Endothelial cell of umbilical vein (primary cell): ENCODE measurements around the gene HEATR1. TPM values are rescaled to one million over a fixed set of nuclear protein-coding genes. Genes with fewer than 3 reads are reported as not detected.
A peak's percentile ranks its signal among the peaks of the same experiment; 100 is the strongest.

Experiments
- BruUV-seq: library from RNA; stranded (reverse); fragments of 400-500 nt; replicated peaks from 2 replicates; lab custom pipeline; 2021; lab: Mats Ljungman, UMichigan
- CTCF ChIA-PET: fragments of 300-600, 350-600 bp; sonication (Branson Sonifier 250); formaldehyde crosslinking; loops from one replicate; lab custom pipeline; 2021; ENCODE audit warnings: antibody characterized with exemption, inconsistent platforms; lab: Charles Lee
- POLR2A ChIA-PET: fragments of 300-600, 350-600 bp; sonication (Branson Sonifier 250); formaldehyde crosslinking; loops from one replicate; lab custom pipeline; 2021; ENCODE audit warnings: antibody characterized with exemption, inconsistent platforms; lab: Charles Lee
- DNase-seq: peaks from one replicate; pipeline ENCODE4 v3.0.0-alpha.2; 2011; ENCODE audit warnings: low read depth, low spot score
- FAIRE-seq: peaks from 2 replicates; lab custom pipeline; 2011; peaks lifted over from hg19 to GRCh38; lab: Jason Lieb, UNC
- H2AFZ ChIP-seq: 2 replicates; pipeline ENCODE4 v1.6.0; 2012; ENCODE audit warnings: low read depth, low read length, control low read depth, inconsistent platforms
- H3K27ac ChIP-seq: 2 replicates; pipeline ENCODE4 v1.5.1; 2011; ENCODE audit warnings: low read depth, mild to moderate bottlenecking, control low read depth, low read length, moderate library complexity; ENCODE audit not compliant: insufficient read depth
- H3K27me3 ChIP-seq, 2 experiments: 2 replicates each; pipeline versions ENCODE4 v1.6.0 to v1.6.1; 2011; ENCODE audit warnings: low read length in 2 of 2, mixed read lengths in 1 of 2; ENCODE audit not compliant: control insufficient read depth in 2 of 2, insufficient read depth in 2 of 2
- H3K36me3 ChIP-seq, 2 experiments: 2 replicates in 1 of 2; 3 replicates in 1 of 2; pipeline ENCODE4 v1.5.1; 2011; ENCODE audit warnings: low read length in 2 of 2, mild to moderate bottlenecking in 1 of 2, moderate library complexity in 1 of 2; ENCODE audit not compliant: control insufficient read depth in 2 of 2, insufficient read depth in 2 of 2; ENCODE audit errors: extremely low read depth in 1 of 2
- H3K4me1 ChIP-seq: 3 replicates; pipeline ENCODE4 v1.5.1; 2011; ENCODE audit warnings: mild to moderate bottlenecking, low read length; ENCODE audit not compliant: control insufficient read depth, insufficient read depth; ENCODE audit errors: extremely low read depth
- H3K4me2 ChIP-seq: 2 replicates; pipeline ENCODE4 v1.6.1; 2011; ENCODE audit warnings: low read length, control low read depth, mixed read lengths; ENCODE audit not compliant: insufficient read depth
- H3K4me3 ChIP-seq, 3 experiments: fragments of 200-600 bp in 1 of 3; sonication (generic), shearing (Covaris generic) in 1 of 3; replicated peaks in 1 of 3; 2 replicates each; pipeline ENCODE4 v1.5.1; 2011 to 2016; ENCODE audit warnings: control low read depth in 3 of 3, low read length in 3 of 3, mild to moderate bottlenecking in 2 of 3, inconsistent platforms in 1 of 3, low read depth in 1 of 3, moderate library complexity in 1 of 3; ENCODE audit not compliant: insufficient read depth in 1 of 3
- H3K79me2 ChIP-seq: 2 replicates; pipeline ENCODE4 v1.6.0; 2012; ENCODE audit warnings: low read length, inconsistent platforms; ENCODE audit not compliant: control insufficient read depth, insufficient read depth
- H3K9ac ChIP-seq: replicated peaks from 2 replicates; pipeline ENCODE3; 2011; ENCODE audit warnings: low read length, control low read depth; ENCODE audit not compliant: insufficient read depth; ENCODE audit errors: extremely low read depth
- H3K9me1 ChIP-seq: replicated peaks from 3 replicates; pipeline ENCODE4 v1.6.0; 2011; ENCODE audit warnings: mild to moderate bottlenecking, low read length; ENCODE audit not compliant: control insufficient read depth, insufficient read depth; ENCODE audit errors: extremely low read depth
- H3K9me3 ChIP-seq: replicated peaks from 2 replicates; pipeline ENCODE4 v1.5.1; 2012; ENCODE audit warnings: low read length, inconsistent platforms; ENCODE audit not compliant: control insufficient read depth, insufficient read depth
- H4K20me1 ChIP-seq: replicated peaks from 2 replicates; pipeline ENCODE3; 2011; ENCODE audit warnings: mild to moderate bottlenecking, low read length; ENCODE audit not compliant: control insufficient read depth, insufficient read depth; ENCODE audit errors: extremely low read depth
- CTCF ChIP-seq, 2 donors: IDR thresholded peaks; 1 replicate in 1 of 2; 2 replicates in 1 of 2; pipeline ENCODE4 v1.5.1; 2011; ENCODE audit warnings: low read length in 2 of 2, mild to moderate bottlenecking in 2 of 2, moderate library complexity in 2 of 2, control low read depth in 1 of 2, inconsistent platforms in 1 of 2, low read depth in 1 of 2; ENCODE audit not compliant: insufficient read depth in 1 of 2; ENCODE audit errors: extremely low read depth in 1 of 2
- EZH2 ChIP-seq: IDR thresholded peaks from 2 replicates; pipeline ENCODE4 v1.6.1; 2012; ENCODE audit warnings: borderline replicate concordance, low read depth, mild to moderate bottlenecking, moderate library complexity, low read length, inconsistent platforms; ENCODE audit not compliant: severe bottlenecking
- FOS ChIP-seq: IDR thresholded peaks from 2 replicates; pipeline ENCODE4 v1.6.1; 2011; ENCODE audit warnings: mild to moderate bottlenecking, low read length, moderate library complexity, borderline replicate concordance; ENCODE audit not compliant: insufficient read depth
- JUN ChIP-seq: IDR thresholded peaks from 2 replicates; pipeline ENCODE4 v1.6.1; 2011; ENCODE audit warnings: borderline replicate concordance, low read depth; ENCODE audit not compliant: insufficient read length, insufficient read depth
- MAX ChIP-seq: IDR thresholded peaks from 2 replicates; pipeline ENCODE4 v1.6.1; 2011; ENCODE audit not compliant: insufficient read depth, insufficient read length
- MYC ChIP-seq: IDR thresholded peaks from one replicate; pipeline ENCODE4 v1.6.1; 2011; ENCODE audit warnings: mild to moderate bottlenecking, low read depth, low read length
- POLR2A ChIP-seq: IDR thresholded peaks from 2 replicates; pipeline ENCODE4 v1.6.1; 2012; ENCODE audit warnings: low read depth, mild to moderate bottlenecking, control low read depth, low read length
- POLR2AphosphoS5 ChIP-seq: IDR thresholded peaks from 2 replicates; pipeline ENCODE4 v1.6.1; 2012; ENCODE audit warnings: low read depth, mild to moderate bottlenecking, control low read depth, low read length, moderate library complexity; ENCODE audit not compliant: insufficient read depth
- dilution Hi-C: fragments of 300-500 bp; cut with MboI; formaldehyde crosslinking; loops from one replicate; pipeline ENCODE4 v1.15.0; 2019; ENCODE audit warnings: low sequenced_read_pairs; ENCODE audit not compliant: extremely low pct_ligation_motif_present
- intact Hi-C: fragments of 100-400 bp; cut with micrococcal nuclease; formaldehyde crosslinking; loops from one replicate; pipeline ENCODE4 v1.10.0; 2022
- polyA plus RNA-seq, 4 experiments: library from polyadenylated mRNA; depleted of rRNA in 3 of 4; stranded (reverse) in 3 of 4; unstranded in 1 of 4; fragments of >200 nt; gene quantifications; 2 replicates each; pipeline versions ENCODE4 v1.2.1 to v1.2.3, GENCODE V29; 2011 to 2012; ENCODE audit warnings: missing spikeins in 1 of 4
- total RNA-seq: library from RNA; stranded (reverse); gene quantifications from 2 replicates; pipeline ENCODE4 v1.2.3, GENCODE V29; 2021

HEATR1 gene
- total and polyA plus RNA-seq, 2 donors (not counting 3 experiments of a cell fraction or from before 2014, with no cell fraction given), result 8.4 to 62.0 TPM

- CTCF ChIA-PET, result no interaction called here
- TF ChIP-seq EZH2 (no peak), POLR2AphosphoS5 (no peak), MAX (no peak), JUN (no peak), POLR2A (no peak), CTCF (IDR thresholded peaks at IDR 0.05; ENCODE audit: extremely low read depth in 1 of 2, insufficient read depth in 1 of 2, low read depth in 1 of 2, low read length in 2 of 2) (no peak), MYC (no peak), FOS (no peak)
- DNase-seq (no peak), FAIRE-seq (no peak)
- Histone ChIP-seq H3K4me3 (no peak overlapping the region), H3K9me3 (no peaks in the 10 kb centered on the region), H3K27me3 (peaks cover 0 to 3% of the 10 kb centered on the region in 2 experiments), H3K4me2 (no peak overlapping the region), H4K20me1 (no peaks in the 10 kb centered on the region), H3K4me1 (peaks cover 9% of the 10 kb centered on the region), H3K36me3 (no peaks in the 10 kb centered on the region), H3K27ac (no peak overlapping the region), H3K9me1 (no peaks in the 10 kb centered on the region), H3K9ac (no peak overlapping the region), H3K79me2 (no peaks in the 10 kb centered on the region), H2AFZ (peak overlapping the region; percentile 65)
- dilution Hi-C loops (no loop called here), intact Hi-C loops (no loop called here)
- BruUV-seq, result no TSS peak
- POLR2A ChIA-PET, result no interaction called here
These were observed 15.1 kb upstream of the HEATR1 start for GRCh38 chr1:236619398-236619797.
